ENCODE results near the gene ARL14.

The ARL14 gene

DNA sequence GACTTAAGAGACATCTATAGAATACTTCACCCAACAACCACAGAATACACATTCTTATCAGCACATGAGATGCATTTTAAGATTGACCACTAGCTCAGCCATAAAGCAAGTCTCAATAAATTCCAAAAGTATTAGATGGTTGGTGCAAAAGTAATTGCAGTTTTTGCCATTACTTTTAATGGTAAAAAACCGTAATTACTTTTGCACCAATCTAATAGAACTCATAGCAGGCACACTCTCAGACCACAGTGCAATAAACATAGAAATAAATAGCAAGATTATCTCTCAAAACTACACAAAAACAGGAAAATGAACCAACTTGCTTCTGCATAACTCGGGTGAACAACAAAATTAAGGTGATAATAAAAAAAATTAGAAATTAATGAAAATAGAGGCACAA, 45.4 kb downstream of the ARL14 start:
- no peak for DNase-seq (ENCODE audit: low spot score)

GRCh38 chr3:160725338-160725737, 48.4 kb downstream of the ARL14 start:
- no peak for DNase-seq (ENCODE audit: low spot score)
